ENCODE data around the gene CA5A.
A peak's percentile ranks its signal among the peaks of the same experiment; 100 is the strongest.
"Not testable (repeated sequence)": the region's sequence is repeated elsewhere in the genome, so short reads cannot be mapped to it uniquely, and the experiment has no call there.

The CA5A gene

GRCh38 chr16:87924041-87924810, 12.1 kb downstream of the CA5A start:
- no peak for DNase-seq (ENCODE audit: low read depth)

DNA sequence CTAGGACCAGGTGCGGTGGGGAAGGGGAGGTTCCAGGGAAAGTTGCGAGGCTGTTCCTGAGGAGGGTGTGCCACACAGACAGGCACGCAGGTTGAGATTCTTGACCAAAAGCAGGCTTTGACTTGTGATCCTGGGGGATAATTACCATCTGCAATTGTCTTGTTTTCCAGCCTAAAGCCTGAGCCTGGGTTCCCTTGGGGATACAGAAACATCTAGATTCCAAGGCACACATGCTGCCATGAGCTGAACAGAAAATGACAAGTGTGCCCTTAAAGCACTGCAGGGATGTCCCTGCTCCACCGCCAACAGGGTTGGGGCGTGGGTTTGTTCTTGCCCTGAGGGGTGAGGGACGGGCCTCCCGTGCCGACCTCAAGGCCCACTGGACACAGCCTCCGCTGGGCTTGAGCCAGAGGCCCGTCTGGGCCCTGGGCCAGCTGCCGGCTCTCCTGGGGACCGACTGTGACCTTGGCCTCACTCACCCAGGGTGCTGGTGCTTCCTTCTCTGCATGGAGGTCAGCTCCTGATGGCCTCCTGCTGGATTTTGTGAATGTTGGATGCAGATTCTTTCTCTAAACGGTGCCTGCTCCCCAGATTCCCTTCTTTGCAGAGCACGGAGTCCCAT, 14.0 kb downstream of the CA5A start:
- DNase-seq (ENCODE audit: low read depth): no peak

DNA sequence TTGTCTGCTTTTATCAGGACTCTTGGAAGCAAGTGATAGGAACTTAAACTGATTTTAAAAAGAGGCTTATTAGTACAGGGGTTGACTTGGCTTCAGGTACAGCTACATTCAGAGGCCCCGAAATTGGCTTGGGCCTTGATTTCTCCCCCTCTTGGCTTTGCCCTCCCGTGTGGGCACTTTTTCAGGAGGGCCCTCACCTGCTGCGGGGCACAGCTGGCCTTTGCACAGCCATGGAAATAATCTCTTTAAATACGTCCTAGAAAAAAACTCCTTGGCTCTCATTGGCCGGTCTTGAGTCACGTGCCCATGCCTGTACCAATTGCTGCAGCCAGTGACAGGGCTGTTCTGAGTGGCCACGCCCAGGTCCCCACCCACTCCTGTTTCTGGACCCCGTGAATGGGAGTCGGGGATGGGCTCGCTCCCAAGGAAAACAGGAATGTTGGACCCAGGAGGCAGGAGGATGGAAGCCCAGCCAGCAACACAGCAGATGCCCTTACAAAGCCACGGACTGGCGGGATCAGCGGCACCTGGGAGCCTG, 15.0 kb downstream of the CA5A start:
- no peak for DNase-seq (ENCODE audit: low read depth)

- no peak for DNase-seq (ENCODE audit: low read depth)
These were observed 16.7 kb downstream of the CA5A start for GRCh38 chr16:87919681-87919994.

DNA sequence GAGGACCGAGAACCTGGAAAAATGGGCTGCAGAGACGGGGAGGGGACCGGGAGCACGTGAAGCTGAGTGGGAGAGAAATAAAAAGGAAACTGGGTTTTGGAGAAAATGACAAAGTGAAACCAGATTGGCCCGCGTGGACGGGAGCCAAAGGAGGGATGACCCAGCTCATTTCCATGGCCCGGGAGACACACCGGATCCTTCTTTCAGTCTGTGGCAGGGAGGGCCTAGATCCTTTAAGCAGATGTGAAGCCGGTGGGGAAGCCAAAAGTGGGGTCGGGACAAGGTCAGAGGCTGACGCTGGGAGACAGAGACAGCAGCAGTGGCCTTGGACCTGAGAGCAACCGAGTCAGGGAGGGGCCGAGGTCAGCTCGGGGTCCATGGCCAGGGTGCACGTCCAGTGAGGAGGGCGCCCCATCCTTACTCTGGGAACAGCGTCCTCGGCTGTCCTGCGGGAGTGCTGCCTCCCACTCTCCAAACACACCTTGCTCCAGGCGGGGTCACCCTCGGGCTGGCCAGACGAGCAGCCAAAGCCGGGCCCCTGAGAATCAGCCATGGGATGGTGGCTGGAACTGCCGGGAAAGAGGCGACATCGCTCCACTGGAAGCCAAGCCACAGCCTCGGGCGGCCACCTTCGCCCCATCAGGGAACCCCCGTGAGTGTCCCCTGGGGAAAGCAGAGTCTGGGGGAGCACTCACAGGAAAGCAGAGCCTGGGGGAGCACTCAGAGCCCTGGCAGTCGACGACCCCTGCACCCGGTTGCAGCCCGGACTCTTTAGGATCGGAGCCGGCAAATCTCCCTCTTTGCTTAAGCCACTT, 17.3 kb downstream of the CA5A start:
- DNase-seq (ENCODE audit: low read depth): no peak

DNA sequence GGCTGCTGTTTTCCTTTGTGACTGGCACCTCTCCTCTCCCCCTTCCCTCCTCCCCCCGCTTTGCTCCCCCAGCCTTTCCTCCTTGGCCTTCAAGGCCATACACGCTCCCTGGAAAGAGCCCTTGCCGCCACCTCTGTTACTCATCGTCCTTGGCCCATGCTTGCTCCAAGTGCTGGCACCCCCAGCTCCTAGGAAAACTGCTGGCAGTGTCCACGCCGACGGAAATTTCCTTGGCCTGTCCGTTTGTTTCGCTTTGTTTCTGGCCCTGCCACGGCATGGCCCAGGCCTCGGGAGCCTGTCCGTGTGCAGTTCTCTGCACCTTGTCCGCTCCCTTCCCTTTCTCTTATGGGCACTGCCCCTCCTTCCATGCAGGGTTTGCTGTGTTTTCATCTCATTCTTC, 18.0 kb downstream of the CA5A start:
- no peak for DNase-seq (ENCODE audit: low read depth)

GRCh38 chr16:87917503-87917902, 18.8 kb downstream of the CA5A start:
- DNase-seq (ENCODE audit: low read depth): no peak

DNA sequence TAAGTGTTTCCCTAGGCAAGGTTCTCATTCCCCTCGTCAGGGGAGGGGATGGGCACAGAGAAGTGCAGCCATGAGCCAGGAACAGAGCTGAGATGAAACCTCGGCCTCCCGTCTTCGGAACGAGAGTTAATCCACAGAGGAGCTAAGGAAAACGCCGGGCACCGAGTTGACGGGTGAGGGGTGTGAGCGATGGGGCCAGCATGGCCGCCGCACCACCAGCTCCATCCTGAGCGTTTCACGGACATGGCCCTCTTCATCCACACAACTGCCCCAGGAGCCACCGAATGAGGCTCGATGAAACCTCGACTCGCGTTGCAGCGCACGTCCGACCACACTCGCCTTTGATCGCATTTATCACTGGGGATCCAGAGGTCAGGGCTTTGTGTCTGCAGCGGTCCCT, 21.5 kb downstream of the CA5A start:
- no peak for DNase-seq (ENCODE audit: low read depth)

DNA sequence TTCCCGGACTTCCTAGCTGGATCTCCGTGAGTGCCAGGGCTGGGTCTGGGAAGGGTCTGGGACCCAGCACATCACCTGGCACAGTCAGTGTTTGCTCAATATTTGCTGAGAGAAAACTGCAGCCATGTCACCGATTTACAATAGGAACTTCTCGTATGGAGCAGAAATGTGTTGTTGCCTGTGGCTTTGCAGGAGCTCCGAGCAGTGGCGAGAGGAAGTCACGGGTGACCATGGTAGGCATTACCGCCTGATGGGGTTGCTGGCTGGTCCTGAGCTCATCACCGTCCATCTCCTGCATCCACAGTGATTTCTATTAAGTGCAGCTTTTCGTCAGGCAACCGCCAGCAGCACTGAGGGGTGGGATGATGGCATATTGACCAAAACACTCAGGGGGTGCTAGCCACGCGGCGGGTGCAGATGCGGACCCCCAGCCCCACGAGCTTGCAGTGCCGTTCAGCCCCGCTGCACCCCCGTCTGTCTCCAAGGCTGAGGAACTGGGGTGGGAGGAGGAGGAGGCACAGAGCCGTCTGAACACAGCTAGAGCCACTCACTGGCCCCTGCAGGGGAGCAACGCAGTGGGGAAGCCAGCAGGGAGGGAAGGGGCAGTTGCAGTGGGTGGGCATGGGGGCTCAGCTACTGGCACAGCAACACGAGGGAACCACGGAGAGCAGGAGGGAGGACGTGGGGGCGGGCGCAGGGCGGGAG, 22.2 kb downstream of the CA5A start:
- DNase-seq (ENCODE audit: low read depth): not testable (repeated sequence)

DNA sequence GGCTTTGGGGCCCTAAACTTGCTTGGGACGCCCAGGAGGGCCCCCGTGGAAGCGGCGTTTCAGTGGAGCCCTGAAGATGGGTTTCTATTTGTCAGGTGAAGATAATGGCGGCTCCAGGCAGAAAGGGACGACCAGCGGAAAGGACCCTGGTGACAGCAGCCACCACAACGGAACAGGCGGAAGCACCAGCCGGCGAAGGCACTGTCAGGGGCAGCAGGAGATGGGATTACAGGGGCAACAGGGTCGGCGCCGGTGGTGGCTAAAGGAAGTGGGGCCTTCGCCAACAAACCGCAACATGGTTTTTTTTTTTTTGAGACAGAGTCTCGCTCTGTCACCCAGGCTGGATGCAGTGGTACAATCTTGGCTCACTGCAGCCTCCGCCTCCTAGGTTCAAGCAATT, 23.6 kb downstream of the CA5A start:
- DNase-seq (ENCODE audit: low read depth): not testable (repeated sequence)

- DNase-seq (ENCODE audit: low read depth): not testable (repeated sequence)
These were observed 25.1 kb downstream of the CA5A start for GRCh38 chr16:87911106-87911763.

DNA sequence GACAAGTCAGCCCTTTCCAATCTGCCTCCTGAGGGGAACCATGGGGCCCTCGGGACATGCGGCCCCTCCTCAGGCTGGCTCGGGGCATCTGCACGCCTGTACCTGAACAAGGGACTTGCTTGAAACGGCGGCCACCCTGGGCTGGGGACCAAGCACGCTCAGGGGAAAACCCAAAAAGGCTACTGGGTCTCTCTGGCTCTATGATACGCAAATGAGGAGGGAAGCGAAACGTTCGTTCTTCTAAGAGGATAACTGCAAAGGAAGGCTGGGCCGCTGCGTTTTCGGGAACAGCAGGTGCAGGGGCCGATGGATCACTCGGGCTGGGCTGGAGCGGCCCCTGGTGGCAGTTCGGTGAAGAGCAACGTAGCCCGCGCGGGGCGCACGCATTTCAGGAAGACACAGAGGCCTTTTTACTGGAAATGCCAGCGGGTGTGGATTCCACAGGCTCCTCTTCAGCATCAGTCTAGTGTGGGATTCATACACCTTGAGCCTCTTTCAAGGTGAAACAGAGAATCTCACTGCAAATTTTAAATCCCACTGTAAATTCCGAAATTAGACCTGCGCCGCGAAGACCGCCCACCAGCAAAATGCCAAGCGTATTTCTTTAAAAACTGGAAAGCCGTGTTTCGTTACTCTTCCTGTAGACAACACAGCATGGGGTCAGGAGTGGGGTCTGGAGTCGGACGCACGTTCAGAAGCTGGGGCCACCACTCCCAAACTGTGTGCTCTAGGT, 27.0 kb downstream of the CA5A start:
- peak; percentile 78 for DNase-seq (ENCODE audit: low read depth)

DNA sequence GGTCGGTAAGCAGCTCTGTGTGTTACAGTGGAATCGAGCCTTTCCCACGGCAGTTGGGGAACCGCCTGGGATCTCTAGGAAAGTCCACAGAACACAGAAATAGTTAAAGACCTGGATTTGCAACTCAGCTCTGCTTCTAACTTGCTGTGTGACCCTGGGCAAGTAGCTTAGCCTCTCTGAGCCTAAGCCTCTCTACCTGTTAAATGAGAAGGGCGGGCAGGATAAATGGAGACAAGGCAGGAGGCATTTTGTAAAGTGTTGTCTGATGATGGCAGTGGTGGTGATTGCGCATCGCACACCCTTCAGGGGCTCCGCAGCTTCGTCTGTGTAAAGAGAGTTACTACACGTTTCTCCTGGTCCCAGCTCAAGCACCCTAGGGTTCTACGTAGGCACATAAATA, 28.2 kb downstream of the CA5A start:
- not testable (repeated sequence) for DNase-seq (ENCODE audit: low read depth)

GRCh38 chr16:87905521-87905920, 30.8 kb downstream of the CA5A start:
- DNase-seq (ENCODE audit: low read depth): not testable (repeated sequence)

DNA sequence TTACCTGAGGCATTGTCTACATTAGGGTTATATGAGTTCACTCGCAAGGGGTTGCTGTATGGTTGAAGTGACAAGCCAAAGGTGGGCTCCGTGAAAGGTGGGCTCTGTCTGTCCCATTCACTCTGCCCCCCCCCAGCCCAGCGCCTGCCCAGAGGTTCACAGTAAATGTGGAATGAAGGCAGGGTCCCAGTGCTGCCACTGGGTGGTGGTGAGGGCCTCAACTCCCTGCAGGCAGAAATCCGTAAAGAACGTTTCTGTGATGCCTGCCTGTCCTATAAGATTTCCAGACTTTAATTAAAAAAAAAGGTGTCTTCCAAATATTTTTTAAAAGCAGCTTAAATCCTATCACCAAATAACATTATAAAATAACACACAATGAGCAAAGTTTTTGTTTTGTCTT, 31.4 kb downstream of the CA5A start:
- DNase-seq (ENCODE audit: low read depth): not testable (repeated sequence)

GRCh38 chr16:87900489-87900888, 35.8 kb downstream of the CA5A start:
- DNase-seq (ENCODE audit: low read depth): not testable (repeated sequence)

DNA sequence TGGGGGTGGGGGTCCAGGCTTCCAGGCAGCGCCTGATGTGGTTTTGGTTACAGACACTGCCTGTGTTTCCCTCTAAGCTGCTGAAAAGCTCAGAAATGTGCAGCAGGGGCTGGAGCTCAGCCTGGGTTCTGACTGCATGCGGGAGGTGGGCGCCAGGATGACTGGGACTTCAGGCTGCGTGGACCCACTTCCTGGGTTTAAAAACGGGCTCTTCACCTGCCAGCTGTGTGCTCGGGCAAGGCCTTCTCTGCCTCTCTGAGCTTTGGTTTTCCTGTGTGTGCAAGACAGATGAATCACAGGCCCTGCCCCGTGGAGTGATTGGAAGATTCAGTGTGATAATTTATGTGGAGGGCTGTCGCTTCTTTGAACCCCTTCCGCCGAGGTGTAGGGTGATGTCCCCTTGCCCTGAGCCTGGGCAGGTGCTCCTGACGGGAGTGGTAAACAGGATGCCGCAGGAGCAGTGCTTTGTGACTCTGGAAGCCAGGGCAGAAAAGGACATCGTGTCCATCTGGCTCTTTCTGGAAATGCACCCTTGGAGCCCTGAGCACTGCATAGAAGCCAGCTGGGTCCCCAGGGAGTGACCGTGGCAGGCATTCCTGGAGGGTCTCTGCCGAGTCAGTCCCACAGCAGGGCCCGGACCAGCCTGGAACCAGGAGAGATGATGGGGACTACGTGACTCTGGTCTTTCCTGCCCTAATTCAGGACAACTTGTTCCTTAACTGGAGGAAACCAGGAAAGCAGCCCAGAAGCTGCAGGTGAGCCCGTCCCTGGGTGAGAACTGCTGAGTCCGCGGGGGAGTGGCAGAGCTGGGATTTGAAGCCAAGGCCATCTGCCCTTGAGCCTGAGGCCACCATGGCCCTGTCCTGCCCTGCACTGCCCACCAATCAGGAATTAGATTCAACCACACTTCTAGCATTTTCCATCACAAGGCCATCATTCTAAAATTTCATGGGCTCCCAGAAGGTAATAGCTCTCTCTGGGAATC, 38.5 kb downstream of the CA5A start:
- peak; percentile 22 for DNase-seq (ENCODE audit: low read depth)

GRCh38 chr16:87896924-87897520, 39.3 kb downstream of the CA5A start:
- not testable (repeated sequence) for DNase-seq (ENCODE audit: low read depth)

All from activated T-cell treated with anti-CD3 and anti-CD28 coated beads for 1 hour (primary cell).